ENCODE data around the gene DENND6B. TPM values are rescaled to one million over a fixed set of nuclear protein-coding genes. Genes with fewer than 3 reads are reported as not detected.

Gene DENND6B
- total RNA-seq, 5 donors from 2014 or later (not counting 1 experiment from before 2014, with no cell fraction given) = 2.1 to 5.0 (median 3.5) TPM

- peaks cover 0 to 22% of the 10 kb centered on the region in 2 experiments for H3K4me1 ChIP-seq (ENCODE audit: control insufficient read depth in 1 of 2, extremely low read depth in 1 of 2, insufficient read depth in 2 of 2, low read length in 2 of 2)
- 91% methylated on average over 32 of the region's 37 CpGs for WGBS (ENCODE audit: insufficient coverage)
- Mint-ChIP-seq H3K9me3 (no peaks in the 10 kb centered on the region), H3K27me3 (peaks cover 14 to 23% of the 10 kb centered on the region in 2 donors), H3K4me3 (no peak overlapping the region), H3K4me1 (peaks cover 6% of the 10 kb centered on the region in 3 donors), H3K27ac (no peak overlapping the region), H3K36me3 (no peaks in the 10 kb centered on the region)
- no peaks in the 10 kb centered on the region for H3K9me3 ChIP-seq
- DNase-seq (no peak), ATAC-seq (replicated peaks in 1 of 4) (no peak)
- CTCF ChIA-PET = no interaction called here
- POLR2A ChIA-PET = no interaction called here
- H3K27me3 ChIP-seq (replicated peaks in 1 of 2; ENCODE audit: control insufficient read depth in 2 of 2, extremely low read depth in 1 of 2, insufficient read depth in 2 of 2, low read length in 1 of 2) = peaks cover 0 to 63% of the 10 kb centered on the region in 2 experiments
- no peak overlapping the region for H3K27ac ChIP-seq (ENCODE audit: low read length)
- H3K4me3 ChIP-seq (ENCODE audit: control insufficient read depth in 1 of 2, extremely low read depth in 1 of 2, low read length in 1 of 2) = no peak overlapping the region
- no peaks in the 10 kb centered on the region for H3K36me3 ChIP-seq (ENCODE audit: control insufficient read depth in 2 of 2, extremely low read depth in 1 of 2, insufficient read depth in 1 of 2, low read length in 1 of 2)
Observed at GRCh38 chr22:50289942-50290630, 36.7 kb downstream of the DENND6B start.

DNA sequence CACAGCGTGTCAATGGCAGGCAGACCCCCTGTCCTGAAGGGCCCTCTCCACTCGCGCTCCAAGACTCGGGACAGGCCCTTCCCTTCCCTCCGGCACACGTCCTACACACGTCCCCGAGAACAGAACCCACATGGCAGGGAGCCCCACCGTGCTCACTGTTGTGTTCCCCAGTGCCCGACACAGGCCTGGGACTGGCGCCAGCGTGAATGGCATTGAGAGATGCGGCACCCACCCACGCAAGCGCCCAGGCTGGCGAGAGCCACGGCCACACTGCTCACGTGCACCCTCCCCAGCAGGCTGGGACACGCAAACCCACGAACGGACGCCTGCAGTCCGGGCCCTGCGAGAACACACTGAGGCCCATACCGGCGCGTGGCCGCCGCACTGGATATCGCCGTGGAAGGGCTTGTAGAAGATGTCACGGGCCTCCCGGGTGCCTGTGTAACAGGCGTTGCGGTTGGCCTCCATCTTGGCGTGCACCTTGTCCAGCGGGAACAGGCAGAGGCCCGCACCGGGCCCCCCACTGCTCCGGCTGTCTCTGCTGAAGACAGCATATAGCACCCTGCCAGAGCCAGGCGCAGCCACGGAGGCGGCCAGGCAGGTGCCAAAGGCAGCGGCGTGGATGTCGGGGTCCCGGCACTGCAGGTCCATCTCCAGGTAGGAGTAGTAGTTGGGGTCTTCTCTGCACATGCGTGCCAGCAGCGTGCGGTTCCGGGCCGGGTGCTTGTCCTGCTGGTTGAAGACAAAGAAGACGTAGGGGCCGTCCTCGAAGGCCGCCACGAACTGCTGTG, 37.5 kb downstream of the DENND6B start:
- Mint-ChIP-seq H3K4me3 (no peak overlapping the region), H3K27me3 (peaks cover 14 to 21% of the 10 kb centered on the region in 2 donors), H3K9me3 (no peaks in the 10 kb centered on the region), H3K36me3 (no peaks in the 10 kb centered on the region), H3K27ac (no peak overlapping the region), H3K4me1 (peaks cover 6% of the 10 kb centered on the region in 3 donors)
- H3K27me3 ChIP-seq (replicated peaks in 1 of 2; ENCODE audit: control insufficient read depth in 2 of 2, extremely low read depth in 1 of 2, insufficient read depth in 2 of 2, low read length in 1 of 2) = peaks cover 0 to 61% of the 10 kb centered on the region in 2 experiments
- H3K9me3 ChIP-seq = no peaks in the 10 kb centered on the region
- DNase-seq = no peak
- H3K4me3 ChIP-seq (ENCODE audit: control insufficient read depth in 1 of 2, extremely low read depth in 1 of 2, low read length in 1 of 2) = no peak overlapping the region
- WGBS (ENCODE audit: insufficient coverage) = 95% methylated on average over 57 of the region's 57 CpGs
- H3K36me3 ChIP-seq (ENCODE audit: control insufficient read depth in 2 of 2, extremely low read depth in 1 of 2, insufficient read depth in 1 of 2, low read length in 1 of 2) = no peaks in the 10 kb centered on the region
- CTCF ChIA-PET = interaction anchor here in 1 of 2 donors (0.6 kb wide), 1 partner anchor 36 kb away, joined by 4 read pairs; no protein-coding TSS in a partner anchor
- peaks cover 0 to 20% of the 10 kb centered on the region in 2 experiments for H3K4me1 ChIP-seq (ENCODE audit: control insufficient read depth in 1 of 2, extremely low read depth in 1 of 2, insufficient read depth in 2 of 2, low read length in 2 of 2)
- no peak overlapping the region for H3K27ac ChIP-seq (ENCODE audit: low read length)
- ATAC-seq (replicated peaks in 1 of 4) = no peak
- POLR2A ChIA-PET = no interaction called here

GRCh38 chr22:50287731-50288130, 39.1 kb downstream of the DENND6B start:
- no peak for DNase-seq
- Mint-ChIP-seq H3K27me3 (peaks cover 12 to 16% of the 10 kb centered on the region in 2 donors), H3K4me3 (no peak overlapping the region), H3K4me1 (peaks cover 3 to 4% (median 3%) of the 10 kb centered on the region in 3 donors), H3K9me3 (no peaks in the 10 kb centered on the region), H3K27ac (no peak overlapping the region), H3K36me3 (no peaks in the 10 kb centered on the region)
- no peaks in the 10 kb centered on the region for H3K9me3 ChIP-seq
- peaks cover 0 to 47% of the 10 kb centered on the region in 2 experiments for H3K27me3 ChIP-seq (replicated peaks in 1 of 2; ENCODE audit: control insufficient read depth in 2 of 2, extremely low read depth in 1 of 2, insufficient read depth in 2 of 2, low read length in 1 of 2)
- no peaks in the 10 kb centered on the region for H3K36me3 ChIP-seq (ENCODE audit: control insufficient read depth in 2 of 2, extremely low read depth in 1 of 2, insufficient read depth in 1 of 2, low read length in 1 of 2)
- ChIA-PET POLR2A (no interaction called here), CTCF (no interaction called here)
- no peak for ATAC-seq (replicated peaks in 1 of 4)
- H3K4me1 ChIP-seq (ENCODE audit: control insufficient read depth in 1 of 2, extremely low read depth in 1 of 2, insufficient read depth in 2 of 2, low read length in 2 of 2) = peaks cover 0 to 9% of the 10 kb centered on the region in 2 experiments
- H3K27ac ChIP-seq (ENCODE audit: low read length) = no peak overlapping the region
- WGBS (ENCODE audit: insufficient coverage) = 93% methylated on average over 31 of the region's 31 CpGs
- no peak overlapping the region for H3K4me3 ChIP-seq (ENCODE audit: control insufficient read depth in 1 of 2, extremely low read depth in 1 of 2, low read length in 1 of 2)

- DNase-seq (no peak), ATAC-seq (replicated peaks in 1 of 4) (no peak)
- Histone ChIP-seq H3K4me3 (ENCODE audit: control insufficient read depth in 1 of 2, extremely low read depth in 1 of 2, low read length in 1 of 2) (no peak overlapping the region), H3K9me3 (no peaks in the 10 kb centered on the region), H3K36me3 (ENCODE audit: control insufficient read depth in 2 of 2, extremely low read depth in 1 of 2, insufficient read depth in 1 of 2, low read length in 1 of 2) (no peaks in the 10 kb centered on the region), H3K4me1 (ENCODE audit: control insufficient read depth in 1 of 2, extremely low read depth in 1 of 2, insufficient read depth in 2 of 2, low read length in 2 of 2) (peaks cover 0 to 2% of the 10 kb centered on the region in 2 experiments), H3K27ac (ENCODE audit: low read length) (no peak overlapping the region), H3K27me3 (replicated peaks in 1 of 2; ENCODE audit: control insufficient read depth in 2 of 2, extremely low read depth in 1 of 2, insufficient read depth in 2 of 2, low read length in 1 of 2) (peaks cover 0 to 38% of the 10 kb centered on the region in 2 experiments)
- no peaks in the 10 kb centered on the region for H3K4me1 Mint-ChIP-seq
- H3K36me3 Mint-ChIP-seq = no peaks in the 10 kb centered on the region
- ChIA-PET POLR2A (no interaction called here), CTCF (no interaction called here)
- H3K27me3 Mint-ChIP-seq = peaks cover 7 to 10% of the 10 kb centered on the region in 2 donors
- H3K27ac Mint-ChIP-seq = no peak overlapping the region
- no peaks in the 10 kb centered on the region for H3K9me3 Mint-ChIP-seq
- H3K4me3 Mint-ChIP-seq = no peak overlapping the region
- WGBS (ENCODE audit: insufficient coverage) = 86% methylated on average over 37 of the region's 40 CpGs
Observed at GRCh38 chr22:50286701-50287318, 40.0 kb downstream of the DENND6B start.

DNA sequence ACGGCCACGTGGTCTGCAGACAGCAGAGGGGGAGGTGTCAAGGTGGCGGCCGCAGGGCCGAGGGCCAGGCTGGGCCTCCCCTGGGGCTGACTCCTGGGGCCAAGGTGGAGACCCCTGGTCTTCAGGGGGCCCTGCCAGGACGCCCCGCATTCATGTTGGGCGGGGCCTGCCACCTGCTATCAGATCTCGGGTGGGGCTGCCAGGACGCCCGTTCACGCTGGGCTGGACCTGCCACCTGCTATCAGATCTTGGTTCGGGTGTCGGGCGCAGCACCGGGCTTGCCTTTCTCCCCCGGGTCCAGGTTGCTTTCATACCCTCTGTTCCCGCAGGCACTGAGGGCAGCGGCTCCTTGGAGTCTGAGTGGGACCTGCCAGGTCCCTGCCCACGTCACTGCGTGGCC, 40.5 kb downstream of the DENND6B start:
- H3K4me1 ChIP-seq (ENCODE audit: control insufficient read depth in 1 of 2, extremely low read depth in 1 of 2, insufficient read depth in 2 of 2, low read length in 2 of 2) = no peaks in the 10 kb centered on the region
- H3K27ac ChIP-seq (ENCODE audit: low read length) = no peak overlapping the region
- ChIA-PET POLR2A (no interaction called here), CTCF (no interaction called here)
- Mint-ChIP-seq H3K27me3 (peaks cover 1 to 4% of the 10 kb centered on the region in 2 donors), H3K27ac (no peak overlapping the region), H3K4me1 (no peaks in the 10 kb centered on the region), H3K4me3 (no peak overlapping the region), H3K36me3 (no peaks in the 10 kb centered on the region), H3K9me3 (no peaks in the 10 kb centered on the region)
- no peaks in the 10 kb centered on the region for H3K9me3 ChIP-seq
- H3K4me3 ChIP-seq (ENCODE audit: control insufficient read depth in 1 of 2, extremely low read depth in 1 of 2, low read length in 1 of 2) = no peak overlapping the region
- 83% methylated on average over 21 of the region's 21 CpGs for WGBS (ENCODE audit: insufficient coverage)
- ATAC-seq (replicated peaks in 1 of 4) (no peak), DNase-seq (no peak)
- peaks cover 0 to 32% of the 10 kb centered on the region in 2 experiments for H3K27me3 ChIP-seq (replicated peaks in 1 of 2; ENCODE audit: control insufficient read depth in 2 of 2, extremely low read depth in 1 of 2, insufficient read depth in 2 of 2, low read length in 1 of 2)
- H3K36me3 ChIP-seq (ENCODE audit: control insufficient read depth in 2 of 2, extremely low read depth in 1 of 2, insufficient read depth in 1 of 2, low read length in 1 of 2) = no peaks in the 10 kb centered on the region

GRCh38 chr22:50285568-50286229, 41.1 kb downstream of the DENND6B start:
- Histone ChIP-seq H3K9me3 (no peaks in the 10 kb centered on the region), H3K36me3 (ENCODE audit: control insufficient read depth in 2 of 2, extremely low read depth in 1 of 2, insufficient read depth in 1 of 2, low read length in 1 of 2) (no peaks in the 10 kb centered on the region), H3K4me3 (ENCODE audit: control insufficient read depth in 1 of 2, extremely low read depth in 1 of 2, low read length in 1 of 2) (no peak overlapping the region), H3K27me3 (replicated peaks in 1 of 2; ENCODE audit: control insufficient read depth in 2 of 2, extremely low read depth in 1 of 2, insufficient read depth in 2 of 2, low read length in 1 of 2) (peaks cover 0 to 27% of the 10 kb centered on the region in 2 experiments), H3K4me1 (ENCODE audit: control insufficient read depth in 1 of 2, extremely low read depth in 1 of 2, insufficient read depth in 2 of 2, low read length in 2 of 2) (no peaks in the 10 kb centered on the region), H3K27ac (ENCODE audit: low read length) (no peak overlapping the region)
- DNase-seq = no peak
- no peak for ATAC-seq (replicated peaks in 1 of 4)
- no peak overlapping the region for H3K27ac Mint-ChIP-seq
- H3K4me1 Mint-ChIP-seq = no peaks in the 10 kb centered on the region
- H3K27me3 Mint-ChIP-seq = peaks cover 0 to 3% of the 10 kb centered on the region in 2 donors
- POLR2A ChIA-PET = no interaction called here
- no peaks in the 10 kb centered on the region for H3K36me3 Mint-ChIP-seq
- no peak overlapping the region for H3K4me3 Mint-ChIP-seq
- no peaks in the 10 kb centered on the region for H3K9me3 Mint-ChIP-seq
- CTCF ChIA-PET = no interaction called here
- 95% methylated on average over 24 of the region's 34 CpGs for WGBS (ENCODE audit: insufficient coverage)
